ENCODE results near the gene AADACL4.

Gene AADACL4

DNA sequence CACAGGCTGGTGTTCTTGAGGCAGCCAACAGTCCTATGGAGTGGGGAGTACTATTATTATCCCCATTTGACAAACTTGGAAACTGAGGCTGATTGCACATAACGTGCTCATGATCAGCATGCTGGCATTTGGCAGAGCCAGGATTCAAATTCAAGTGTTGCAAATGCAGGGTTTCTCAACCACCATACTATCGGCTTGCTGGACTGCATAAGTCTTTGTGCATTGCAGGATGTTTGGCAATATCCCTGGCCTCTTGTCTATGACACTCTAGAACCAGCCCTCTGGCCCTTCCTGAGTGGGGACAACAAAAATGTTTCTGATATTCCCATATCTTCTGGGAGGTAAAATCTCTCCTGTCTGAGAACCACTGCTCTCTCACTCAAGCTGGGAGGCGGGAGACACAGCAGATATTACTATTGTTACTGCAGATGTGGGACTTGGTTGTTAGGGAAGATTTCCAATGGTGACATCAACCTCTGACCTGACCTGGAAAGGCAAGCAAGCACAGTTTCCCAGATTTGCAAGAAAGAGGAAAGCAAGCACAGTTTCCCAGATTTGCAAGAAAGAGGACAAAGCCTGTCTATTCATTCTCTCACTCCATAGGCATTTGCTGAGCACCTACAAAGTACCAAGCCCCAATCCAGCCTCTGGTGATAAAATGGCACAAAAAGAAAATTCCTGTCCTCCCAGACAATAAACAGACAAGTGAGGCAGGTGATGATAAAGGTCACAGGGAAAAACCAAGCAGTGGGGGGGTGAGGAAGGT, 71.0 kb downstream of the AADACL4 start:
- DNase-seq: no peak

- no peak for DNase-seq
Observed at GRCh38 chr1:12715896-12716437, 72.1 kb downstream of the AADACL4 start, which contains the start of gene AADACL3. TSS of gene AADACL3 (plus strand) at chr1:12716110. CDS start at chr1:12716177, 67 bp downstream.
